LoVo (cell line): ENCODE data around the gene ASB16.
A peak's percentile ranks its signal among the peaks of the same experiment; 100 is the strongest.

ENCODE experiments used
- DNase-seq: peaks from one replicate; pipeline ENCODE4 v3.0.0-alpha.2; 2016; ENCODE audit warnings: low spot score

Gene ASB16

GRCh38 chr17:44209786-44210341, 39.4 kb downstream of the ASB16 start:
- DNase-seq, result no peak

DNA sequence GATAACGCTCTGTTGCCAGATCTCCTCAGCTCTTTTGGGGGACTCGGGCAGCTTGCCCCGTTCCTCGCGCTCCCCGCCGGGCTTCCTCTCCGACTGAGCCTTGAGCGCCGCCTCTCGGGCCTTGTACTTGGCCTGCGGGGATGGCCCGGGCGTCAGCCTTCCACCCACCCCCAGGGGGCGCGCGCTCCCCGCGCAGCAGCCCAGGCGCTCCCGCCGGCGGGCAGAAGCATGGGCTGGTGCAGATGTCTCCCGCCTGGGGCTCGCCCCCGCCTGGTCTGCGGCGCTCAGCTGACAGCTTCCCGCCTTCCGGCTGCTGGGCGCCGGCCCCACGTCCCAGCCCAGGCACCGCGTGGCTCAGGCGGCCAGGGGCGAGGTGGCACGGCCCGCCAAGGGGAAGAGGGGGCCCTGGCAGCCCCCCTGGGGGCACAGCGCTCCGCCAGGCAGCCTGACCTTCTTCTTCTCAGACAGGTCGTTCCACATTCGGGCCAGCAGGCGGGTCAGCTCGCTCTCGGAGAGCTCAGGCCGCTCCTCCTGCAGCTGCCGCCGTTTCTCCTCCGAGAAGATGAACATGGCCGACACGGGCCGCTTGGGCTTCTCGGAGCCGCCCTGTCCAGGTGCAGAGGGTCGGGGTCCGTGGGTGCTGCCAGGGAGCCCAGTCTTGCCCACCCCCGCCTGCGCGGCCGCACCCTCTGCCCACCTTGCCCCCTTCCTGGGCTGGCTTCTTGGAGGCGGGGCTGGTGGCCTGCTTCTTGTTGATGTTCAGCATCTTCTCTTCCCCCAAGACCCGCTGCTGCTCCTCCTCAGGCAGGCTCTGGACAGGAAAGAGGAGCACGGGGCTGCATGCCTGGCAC, 40.1 kb downstream of the ASB16 start:
- no peak for DNase-seq

- no peak for DNase-seq
Measured at GRCh38 chr17:44211281-44212265, 41.1 kb downstream of the ASB16 start.

DNA sequence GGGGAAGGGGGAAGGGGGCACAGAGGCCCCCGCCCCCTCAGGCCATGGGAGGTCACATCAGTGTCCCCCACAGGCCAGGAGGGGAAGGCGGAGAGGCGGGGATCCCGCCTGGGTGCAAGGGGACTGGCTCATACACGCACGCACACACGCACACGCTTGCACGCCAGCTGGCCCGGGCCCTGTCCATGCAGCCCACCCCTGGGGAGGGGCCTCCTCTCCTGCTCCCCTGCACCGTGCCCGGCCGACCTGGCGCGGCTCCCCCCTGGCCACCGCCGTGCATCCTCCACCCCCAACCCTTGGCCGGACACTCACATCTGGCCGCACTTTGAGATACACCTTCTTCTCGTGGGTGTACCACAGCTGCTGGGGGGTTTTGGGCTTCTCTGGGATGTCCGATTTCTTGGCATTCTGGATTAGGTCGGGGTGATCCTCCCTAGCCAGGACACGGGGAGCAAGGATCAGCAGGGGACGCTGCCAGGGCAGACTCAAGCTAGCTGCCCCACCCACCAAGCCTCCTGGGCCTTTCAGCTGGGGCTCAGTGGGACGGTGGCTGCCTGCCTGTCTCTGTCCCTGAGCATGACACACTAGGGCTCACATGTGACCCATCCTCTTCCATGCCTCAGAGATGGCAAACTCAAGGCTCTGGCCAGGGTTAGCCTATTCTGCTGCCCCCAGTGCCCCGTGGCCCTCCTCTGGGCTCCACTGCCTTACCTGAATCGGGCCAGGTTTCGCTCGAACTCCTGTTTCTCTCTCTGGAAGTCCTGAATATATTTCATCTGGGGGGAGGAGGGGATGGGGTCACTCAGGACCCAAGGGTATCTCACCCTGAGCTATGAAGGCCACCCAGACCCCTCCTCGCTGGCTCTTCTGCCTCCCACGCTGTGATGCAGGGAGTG, 42.3 kb downstream of the ASB16 start:
- DNase-seq, result no peak

DNA sequence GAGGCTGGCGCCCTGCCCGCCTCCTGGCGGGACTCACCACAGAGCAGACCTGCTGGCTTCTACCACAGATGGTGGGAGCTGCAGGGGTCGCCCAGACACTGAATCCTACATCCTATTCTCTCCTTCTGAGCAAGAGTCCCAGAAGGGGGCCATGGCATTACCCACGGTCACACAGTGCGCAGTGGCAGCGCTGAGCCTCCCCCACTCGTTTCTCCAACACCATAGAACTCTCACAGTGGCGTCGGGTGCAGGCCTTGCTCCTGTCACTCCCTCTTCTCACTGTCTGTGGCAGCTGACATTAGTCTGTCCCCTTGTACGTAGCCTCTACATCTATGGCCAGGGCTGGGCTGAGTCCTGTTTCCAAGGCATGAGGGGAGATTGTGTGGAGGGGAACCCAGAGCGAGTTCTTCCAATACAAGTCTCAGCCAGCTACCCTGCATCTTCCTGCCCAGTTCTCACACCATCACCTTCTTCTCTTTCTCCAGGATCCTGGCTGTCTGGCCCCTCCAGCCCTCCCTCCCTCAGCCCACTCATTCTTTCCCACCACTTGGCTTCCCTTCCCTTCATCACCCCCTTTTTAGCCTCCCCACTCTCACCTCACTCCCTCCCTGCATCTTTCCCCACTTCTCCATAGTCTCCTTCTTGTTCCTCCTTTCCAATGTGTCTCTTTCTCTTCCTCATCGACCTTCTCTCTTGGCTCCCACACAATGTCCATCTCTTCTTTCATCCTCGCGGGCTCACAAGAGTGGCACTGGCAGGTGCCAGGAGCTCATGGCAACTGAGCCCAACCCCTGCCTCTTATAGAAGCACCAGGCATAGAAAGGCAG, 43.1 kb downstream of the ASB16 start:
- DNase-seq, result no peak

- no peak for DNase-seq
Measured at GRCh38 chr17:44214230-44214494, 43.7 kb downstream of the ASB16 start.

- DNase-seq, result no peak
Measured at GRCh38 chr17:44214896-44215295, 44.4 kb downstream of the ASB16 start.

DNA sequence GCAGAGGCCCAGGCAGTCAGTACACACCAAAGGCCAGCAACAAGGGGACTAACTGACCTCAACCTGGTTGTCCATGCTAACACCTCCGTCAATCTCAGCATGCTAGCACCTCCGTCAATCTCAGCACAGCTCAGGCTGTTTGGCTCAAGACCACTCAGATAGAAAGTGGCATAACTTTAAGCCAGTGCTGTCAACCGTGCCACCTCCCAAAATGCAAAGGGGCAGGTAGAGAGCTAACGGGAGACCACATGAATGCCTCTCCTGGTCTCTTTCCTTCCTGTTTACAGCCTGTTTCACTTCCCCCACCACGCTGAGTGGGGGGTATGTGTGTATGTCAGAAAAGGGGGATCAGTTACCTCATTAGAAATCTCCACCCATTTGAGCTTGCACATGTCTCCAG, 45.7 kb downstream of the ASB16 start:
- no peak for DNase-seq

- DNase-seq, result no peak
Measured at GRCh38 chr17:44216694-44217093, 46.2 kb downstream of the ASB16 start.

GRCh38 chr17:44217738-44218343, 47.3 kb downstream of the ASB16 start:
- DNase-seq, result no peak

GRCh38 chr17:44218344-44219107, 48.0 kb downstream of the ASB16 start:
- peak; percentile 91 for DNase-seq

DNA sequence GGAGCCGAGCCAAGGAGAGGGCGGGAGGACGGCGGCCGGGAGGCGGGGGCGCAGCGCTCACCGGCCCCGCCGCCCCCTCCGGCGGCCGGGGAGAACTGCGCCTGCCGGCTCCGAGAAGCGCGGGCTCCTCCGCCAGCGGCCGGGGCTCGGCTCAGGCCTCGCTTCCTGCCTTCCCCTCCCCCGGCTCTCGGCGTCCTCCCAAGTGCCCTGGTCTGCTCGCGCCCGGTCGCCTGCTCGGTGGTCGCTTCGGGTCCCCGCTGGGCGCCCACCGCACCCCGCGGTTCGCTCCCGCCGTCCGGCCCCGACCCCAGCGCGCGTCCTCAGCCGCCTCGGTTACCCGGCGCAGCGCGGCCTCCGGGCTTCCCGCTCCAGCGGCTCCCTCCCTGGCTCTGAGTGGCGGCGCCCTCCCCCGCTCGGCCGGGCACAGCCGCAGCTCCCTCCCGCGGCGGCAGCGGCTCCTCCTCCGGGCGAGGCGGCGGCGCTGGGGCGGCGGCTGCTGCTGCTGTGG, 48.7 kb downstream of the ASB16 start:
- DNase-seq, result peak; percentile 75

DNA sequence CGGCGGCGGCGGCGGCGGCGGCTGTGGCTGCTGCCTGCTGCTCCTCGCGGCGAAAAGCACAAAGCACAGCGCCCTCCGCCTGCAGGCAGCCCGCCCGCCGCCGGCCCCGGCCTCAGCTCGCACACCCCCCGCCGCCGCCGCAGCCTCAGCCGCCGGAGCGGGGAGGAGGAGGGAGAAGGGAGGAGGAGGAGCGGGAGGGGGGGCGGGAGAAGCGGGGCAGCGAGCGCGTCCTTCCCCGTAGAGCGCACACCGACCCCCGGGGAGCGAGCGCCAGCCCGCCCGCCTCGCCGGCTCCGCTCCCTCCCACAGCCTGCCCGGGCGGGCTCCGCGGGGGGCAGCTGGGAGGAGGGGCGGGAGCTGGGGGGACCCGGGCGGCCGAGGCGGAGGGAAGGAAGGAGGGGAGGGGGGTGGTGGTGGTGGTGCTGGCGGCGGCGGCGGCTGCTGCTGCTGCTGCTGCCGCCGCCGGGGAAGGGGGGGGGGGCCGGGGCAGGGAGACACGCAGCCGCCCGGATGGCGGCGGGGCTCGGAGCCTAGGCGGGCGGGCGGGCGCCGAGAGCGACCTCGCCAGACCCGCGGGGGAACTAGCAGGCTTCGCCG, 49.2 kb downstream of the ASB16 start, which contains the start of gene UBTF:
Gene UBTF (minus strand): TSS at position 60 of the 597 bp plus-strand sequence. CDS start 1,446 bp downstream, outside the sequence.
- peak; percentile 47 for DNase-seq

DNA sequence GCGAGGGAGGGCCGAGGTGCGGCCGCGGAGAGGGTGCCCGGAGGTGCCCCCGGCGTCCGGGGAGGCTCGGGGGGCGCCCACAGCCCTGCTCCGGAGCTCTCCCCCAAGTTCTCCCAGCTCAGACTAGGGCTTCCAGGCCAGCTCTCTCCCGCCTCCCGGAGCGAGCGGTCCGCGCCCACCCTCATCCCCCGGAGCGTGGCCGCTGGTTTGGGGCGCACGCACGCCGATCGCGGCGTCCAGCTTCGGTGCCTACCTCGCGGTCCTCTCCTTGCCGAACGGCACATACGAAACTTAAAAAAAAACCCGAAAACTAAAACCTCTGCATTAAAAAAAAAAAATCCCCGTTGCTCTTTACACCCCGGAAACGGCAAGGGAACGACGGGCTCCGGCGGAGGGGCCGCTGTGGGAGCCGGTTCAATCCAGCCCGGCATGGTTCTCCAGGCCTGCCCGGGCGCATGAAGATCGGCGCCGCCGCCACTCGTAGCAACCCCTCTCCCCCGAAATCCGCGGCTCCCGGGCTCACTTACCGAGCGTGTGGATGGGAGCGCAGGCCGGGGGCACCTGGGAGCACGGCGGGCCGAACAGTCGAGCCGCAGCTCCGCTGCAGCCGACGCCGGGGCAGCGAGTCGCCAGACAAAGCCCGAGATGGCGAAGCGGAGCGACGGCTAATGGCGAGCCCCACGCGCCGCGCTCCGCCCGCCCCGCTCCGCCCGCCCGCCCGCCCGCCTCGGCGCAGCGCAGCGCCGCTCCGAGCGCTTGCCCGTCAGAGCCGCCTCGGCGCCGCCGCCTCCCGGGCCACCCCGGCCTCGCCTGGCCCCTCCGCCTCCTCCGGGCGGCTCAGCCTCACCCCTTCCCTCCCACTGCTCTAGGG, 49.9 kb downstream of the ASB16 start:
- peak; percentile 29 for DNase-seq

- DNase-seq, result peak; percentile 82
Measured at GRCh38 chr17:44221084-44221861, 50.8 kb downstream of the ASB16 start.

- no peak for DNase-seq
Measured at GRCh38 chr17:44221862-44222111, 51.3 kb downstream of the ASB16 start.

- no peak for DNase-seq
Measured at GRCh38 chr17:44222112-44222869, 51.8 kb downstream of the ASB16 start.
